Dermis microvascular lymphatic vessel endothelial cell (primary cell): ENCODE data around the gene SERPINI1. TPM values are rescaled to one million over a fixed set of nuclear protein-coding genes. Genes with fewer than 3 reads are reported as not detected.

ENCODE experiments used
- total RNA-seq: library from RNA; depleted of rRNA; stranded (reverse); fragments of >200 nt; gene quantifications from 2 replicates; pipeline ENCODE4 v1.2.1, GENCODE V29; 2014

SERPINI1 gene
- total RNA-seq, 1 donor from 2014 or later = 1.4 TPM

Other genes starting within 250 kb of the SERPINI1 start
- gene WDR49, start 81.8 kb upstream of the SERPINI1 start, total RNA-seq = 0.13 TPM in 2 replicates
- gene PDCD10, start 829 bp upstream of the SERPINI1 start, total RNA-seq = 46.1 and 47.5 TPM in 2 replicates